DOHH2 (cell line): ENCODE data around the gene NAGPA.

Source experiments
- H3F3A ChIP-seq: fragments of 200-600 bp; sonication (generic), shearing (Covaris generic); 2 replicates; pipeline ENCODE4 v1.6.0; 2016; ENCODE audit warnings: antibody characterized with exemption, mild to moderate bottlenecking; ENCODE audit not compliant: control insufficient read depth, insufficient read depth
- H3K27ac ChIP-seq: fragments of 200-600 bp; sonication (generic); 2 replicates; pipeline ENCODE4 v1.5.1; 2014; ENCODE audit warnings: low read depth, mild to moderate bottlenecking, low read length, moderate library complexity
- H3K27me3 ChIP-seq: fragments of 200-600 bp; sonication (generic); 2 replicates; pipeline ENCODE4 v1.6.1; 2014; ENCODE audit warnings: mild to moderate bottlenecking, low read length, mixed read lengths; ENCODE audit not compliant: control insufficient read depth
- H3K36me3 ChIP-seq: fragments of 200-600 bp; sonication (generic); 2 replicates; pipeline ENCODE4 v1.6.1; 2014; ENCODE audit warnings: mild to moderate bottlenecking, low read length, moderate library complexity, mixed read lengths; ENCODE audit not compliant: control insufficient read depth
- H3K4me1 ChIP-seq: fragments of 200-600 bp; sonication (generic); 2 replicates; pipeline ENCODE4 v1.6.1; 2014; ENCODE audit warnings: mild to moderate bottlenecking, low read length, mixed read lengths; ENCODE audit not compliant: control insufficient read depth
- H3K4me2 ChIP-seq: fragments of 200-600 bp; sonication (generic); 2 replicates; pipeline ENCODE4 v1.6.0; 2014; ENCODE audit warnings: mild to moderate bottlenecking, low read length, moderate library complexity
- H3K4me3 ChIP-seq: fragments of 200-600 bp; sonication (generic); 2 replicates; pipeline ENCODE4 v1.5.1; 2014; ENCODE audit warnings: mild to moderate bottlenecking, low read length, mixed read lengths
- H3K79me2 ChIP-seq: fragments of 200-600 bp; sonication (generic); 2 replicates; pipeline ENCODE4 v1.6.1; 2014; ENCODE audit warnings: mild to moderate bottlenecking, low read length, mixed read lengths; ENCODE audit not compliant: control insufficient read depth
- H3K9me2 ChIP-seq: fragments of 200-600 bp; sonication (generic); replicated peaks from 2 replicates; pipeline ENCODE4 v1.6.1; 2014; ENCODE audit warnings: mild to moderate bottlenecking, low read length, mixed read lengths; ENCODE audit not compliant: control insufficient read depth
- H3K9me3 ChIP-seq: fragments of 200-600 bp; sonication (generic); 2 replicates; pipeline ENCODE4 v1.6.1; 2014; ENCODE audit warnings: antibody characterized with exemption, low read length, mixed read lengths; ENCODE audit not compliant: control insufficient read depth, insufficient read depth
- H4K20me1 ChIP-seq: fragments of 200-600 bp; sonication (generic); 2 replicates; pipeline ENCODE4 v1.6.0; 2014; ENCODE audit warnings: low read depth, mild to moderate bottlenecking, antibody characterized with exemption, low read length, moderate library complexity; ENCODE audit not compliant: control insufficient read depth, insufficient read depth
- CTCF ChIP-seq: fragments of 200-600 bp; sonication (generic); IDR thresholded peaks from one replicate; pipeline ENCODE4 v1.5.1; 2014; ENCODE audit warnings: antibody characterized with exemption, mild to moderate bottlenecking, low read depth, low read length; ENCODE audit not compliant: poor library complexity, severe bottlenecking
- EZH2phosphoT487 ChIP-seq: fragments of 200-600 bp; sonication (generic); IDR thresholded peaks from 2 replicates; pipeline ENCODE4 v1.6.1; 2017; ENCODE audit warnings: borderline replicate concordance, mild to moderate bottlenecking, antibody characterized with exemption, low read length, moderate library complexity, mixed read lengths

The NAGPA gene

GRCh38 chr16:5024632-5025031, 9.1 kb downstream of the NAGPA start:
- Histone ChIP-seq H3K27ac (no peak overlapping the region), H3K9me2 (no peaks in the 10 kb centered on the region), H3K36me3 (no peaks in the 10 kb centered on the region), H4K20me1 (no peaks in the 10 kb centered on the region), H3K9me3 (no peaks in the 10 kb centered on the region), H3K4me3 (no peak overlapping the region), H3K79me2 (no peaks in the 10 kb centered on the region), H3K4me2 (no peak overlapping the region), H3F3A (no peaks in the 10 kb centered on the region), H3K4me1 (no peaks in the 10 kb centered on the region), H3K27me3 (no peaks in the 10 kb centered on the region)
- TF ChIP-seq CTCF = no peak
- TF ChIP-seq EZH2phosphoT487 = no peak

DNA sequence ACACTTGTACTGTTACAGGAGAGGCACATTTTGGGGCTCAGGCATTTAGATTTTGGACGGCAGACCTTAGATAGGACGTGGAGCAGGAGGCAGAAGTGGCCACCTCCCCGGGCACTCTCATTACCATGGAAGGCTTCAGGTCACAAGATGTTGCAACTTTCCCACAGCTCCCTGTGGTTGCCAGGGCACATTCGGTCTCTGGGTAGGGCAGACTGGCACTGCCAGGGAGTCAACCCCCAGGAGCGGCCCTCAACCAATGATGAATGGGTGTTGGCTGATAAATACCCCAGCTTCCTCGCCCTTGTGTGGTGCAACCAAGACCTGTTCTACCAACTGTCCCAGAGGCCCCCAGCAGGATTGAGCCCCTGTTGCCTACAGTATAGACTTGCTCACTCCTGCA, 11.2 kb downstream of the NAGPA start:
- Histone ChIP-seq H3K27ac (no peak overlapping the region), H3K4me2 (no peak overlapping the region), H3K9me2 (no peaks in the 10 kb centered on the region), H3K4me1 (no peaks in the 10 kb centered on the region), H4K20me1 (no peaks in the 10 kb centered on the region), H3F3A (no peaks in the 10 kb centered on the region), H3K27me3 (no peaks in the 10 kb centered on the region), H3K36me3 (no peaks in the 10 kb centered on the region), H3K4me3 (no peak overlapping the region), H3K9me3 (no peaks in the 10 kb centered on the region), H3K79me2 (no peaks in the 10 kb centered on the region)
- TF ChIP-seq EZH2phosphoT487 (no peak), CTCF (no peak)

DNA sequence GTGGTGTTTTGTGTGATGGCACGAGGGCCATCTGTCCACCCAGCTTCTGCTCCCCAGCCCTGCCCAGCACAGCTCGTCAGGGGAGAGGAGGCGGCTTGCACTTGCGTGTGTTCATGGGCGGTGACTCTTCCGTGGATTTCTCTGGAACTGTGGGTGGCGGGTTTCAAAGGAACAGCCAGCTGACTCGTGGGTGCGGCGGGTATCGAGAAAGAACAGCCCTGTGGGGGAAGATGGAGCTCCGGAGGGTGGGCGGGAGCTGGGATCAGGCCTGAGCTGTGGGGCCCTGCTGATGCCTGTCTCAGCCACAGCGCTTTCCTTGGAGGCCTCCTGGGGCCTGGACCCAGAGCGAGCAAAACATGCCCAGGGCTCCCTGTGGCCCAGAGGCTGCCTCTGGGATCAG, 13.2 kb downstream of the NAGPA start:
- H3K79me2 ChIP-seq = no peaks in the 10 kb centered on the region
- no peak overlapping the region for H3K4me3 ChIP-seq
- H3K27me3 ChIP-seq = no peaks in the 10 kb centered on the region
- no peaks in the 10 kb centered on the region for H4K20me1 ChIP-seq
- no peaks in the 10 kb centered on the region for H3K36me3 ChIP-seq
- H3K4me1 ChIP-seq = no peaks in the 10 kb centered on the region
- no peak overlapping the region for H3K27ac ChIP-seq
- no peaks in the 10 kb centered on the region for H3K9me3 ChIP-seq
- H3F3A ChIP-seq = no peaks in the 10 kb centered on the region
- H3K4me2 ChIP-seq = no peak overlapping the region
- TF ChIP-seq CTCF (no peak), EZH2phosphoT487 (no peak)
- H3K9me2 ChIP-seq = no peaks in the 10 kb centered on the region

DNA sequence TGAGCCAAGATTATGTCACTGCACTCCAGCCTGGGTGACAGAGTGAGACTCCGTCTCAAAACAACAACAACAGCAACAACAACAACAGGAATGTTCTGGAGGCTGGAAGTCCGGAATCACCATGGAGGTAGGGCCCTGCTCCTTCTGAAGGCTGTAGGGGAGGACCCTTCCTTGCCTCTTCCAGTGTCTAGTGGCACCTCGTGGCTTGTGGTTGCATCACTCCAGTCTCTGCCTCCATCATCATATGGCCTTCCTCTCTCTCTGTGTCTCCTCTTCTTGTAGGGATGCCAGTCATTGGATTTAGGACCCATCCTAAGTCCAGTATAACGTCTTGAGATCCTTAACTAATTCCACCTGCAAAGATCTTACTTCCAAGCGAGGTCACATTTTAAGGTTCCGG, 14.0 kb downstream of the NAGPA start:
- Histone ChIP-seq H3K9me2 (no peaks in the 10 kb centered on the region), H4K20me1 (no peaks in the 10 kb centered on the region), H3K4me1 (no peaks in the 10 kb centered on the region), H3F3A (no peaks in the 10 kb centered on the region), H3K36me3 (no peaks in the 10 kb centered on the region), H3K27me3 (no peaks in the 10 kb centered on the region), H3K4me3 (no peak overlapping the region), H3K4me2 (no peak overlapping the region), H3K9me3 (no peaks in the 10 kb centered on the region), H3K27ac (no peak overlapping the region), H3K79me2 (no peaks in the 10 kb centered on the region)
- TF ChIP-seq CTCF (no peak), EZH2phosphoT487 (no peak)
